Stimulated activated CD4-positive, alpha-beta T cell treated with anti-CD3 and anti-CD28 coated beads, TNF-alpha, amount 100 ng/mL, for 48 hours (primary cell): Measurements from ENCODE around the gene C18orf63.
"Not testable (repeated sequence)": the region's sequence is repeated elsewhere in the genome, so short reads cannot be mapped to it uniquely, and the experiment has no call there.

Source experiments
- DNase-seq, 3 donors: peaks; one replicate each; pipeline ENCODE4 v3.0.0-alpha.2; 2020; ENCODE audit warnings: low read depth in 3 of 3

C18orf63 gene

DNA sequence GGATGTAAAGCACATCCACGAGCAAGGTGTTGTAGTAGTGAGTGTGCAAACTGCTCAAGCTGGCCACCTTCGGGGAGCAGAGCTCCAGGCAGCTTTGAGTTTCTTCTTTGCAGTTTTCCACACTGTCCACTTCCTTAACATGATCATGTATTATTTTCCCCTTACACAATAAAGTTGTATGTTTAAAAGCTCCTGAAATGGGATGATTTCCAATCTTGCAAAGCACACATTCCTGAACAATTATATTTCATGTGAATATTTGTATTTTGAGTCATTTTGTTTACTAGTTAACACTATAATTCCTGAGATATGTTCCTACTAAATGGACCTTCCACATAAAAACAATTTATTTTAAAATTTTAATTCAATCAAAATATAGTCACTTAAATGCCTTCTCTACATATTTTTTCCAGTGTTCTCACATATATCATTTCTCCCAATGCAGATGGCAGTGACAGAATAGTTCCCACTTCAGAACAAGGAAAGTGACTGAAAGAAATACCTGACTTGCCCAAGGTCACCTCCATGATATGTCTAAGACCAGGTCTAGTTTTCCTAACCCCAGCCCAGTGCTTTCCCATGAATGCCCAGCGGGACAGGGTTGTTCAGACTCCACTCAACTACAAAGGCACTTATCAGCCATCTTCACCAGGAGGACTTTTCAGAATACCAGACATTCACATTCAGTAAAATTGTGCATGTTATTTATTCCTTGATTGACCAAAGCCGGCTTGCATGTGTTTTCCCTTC lies 29.4 kb upstream of the C18orf63 start:
- DNase-seq = no peak

DNA sequence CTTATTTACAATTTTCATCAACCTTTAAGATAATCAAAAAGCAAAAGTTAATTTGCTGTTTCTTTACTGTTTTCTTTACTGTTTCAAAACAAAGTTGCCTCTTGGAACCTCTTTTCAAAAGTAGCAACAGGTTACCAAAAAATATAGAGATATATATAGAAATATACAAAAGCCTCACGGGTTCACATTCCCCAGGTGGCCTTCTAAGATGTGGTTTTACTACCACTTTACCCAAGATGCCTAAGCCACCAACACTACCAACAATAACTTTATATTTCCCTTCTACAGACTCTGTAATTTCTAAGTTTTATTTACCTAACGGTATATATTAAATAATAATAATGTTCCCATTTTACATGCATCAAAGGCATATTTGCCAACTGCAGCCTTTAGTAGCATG lies 28.8 kb upstream of the C18orf63 start:
- no peak for DNase-seq

DNA sequence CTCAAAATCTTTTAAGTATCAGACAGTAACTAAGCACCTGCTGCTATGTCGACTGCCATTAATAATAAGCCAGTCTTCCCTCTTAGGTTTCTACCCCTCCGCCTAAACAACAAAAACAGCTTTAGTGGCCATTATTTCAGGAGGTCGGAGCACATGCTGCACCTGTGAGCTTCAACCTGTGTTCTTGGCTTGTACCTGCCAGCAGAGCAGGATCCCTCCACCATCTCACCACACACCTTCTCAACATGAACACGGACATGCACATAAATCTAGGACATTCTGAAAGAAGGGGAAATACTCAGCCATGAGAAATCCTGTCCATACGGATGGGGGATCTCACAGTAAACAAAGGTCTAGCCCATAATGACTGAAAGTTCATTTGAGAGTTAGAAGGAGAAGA lies 27.6 kb upstream of the C18orf63 start:
- no peak for DNase-seq

DNA sequence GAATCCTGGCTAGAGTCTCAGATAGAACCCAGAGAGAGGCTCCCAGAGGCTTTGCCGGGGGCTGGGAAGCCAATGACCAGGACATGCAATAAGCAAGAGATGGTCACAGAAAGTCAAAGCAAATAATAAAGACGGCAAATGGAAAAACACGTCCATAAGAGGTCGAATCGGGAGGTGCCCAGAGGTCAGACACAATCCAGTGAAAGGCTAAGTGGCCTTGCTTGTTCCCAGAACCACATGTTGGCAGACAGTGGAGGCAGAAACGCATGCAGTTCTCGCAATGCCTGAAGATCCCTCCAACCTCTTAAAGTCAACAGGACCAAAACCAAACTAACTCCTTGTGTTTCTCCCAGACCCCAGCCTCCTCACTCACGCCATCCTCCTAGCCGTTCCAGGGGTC lies 26.9 kb upstream of the C18orf63 start:
- no peak for DNase-seq

DNA sequence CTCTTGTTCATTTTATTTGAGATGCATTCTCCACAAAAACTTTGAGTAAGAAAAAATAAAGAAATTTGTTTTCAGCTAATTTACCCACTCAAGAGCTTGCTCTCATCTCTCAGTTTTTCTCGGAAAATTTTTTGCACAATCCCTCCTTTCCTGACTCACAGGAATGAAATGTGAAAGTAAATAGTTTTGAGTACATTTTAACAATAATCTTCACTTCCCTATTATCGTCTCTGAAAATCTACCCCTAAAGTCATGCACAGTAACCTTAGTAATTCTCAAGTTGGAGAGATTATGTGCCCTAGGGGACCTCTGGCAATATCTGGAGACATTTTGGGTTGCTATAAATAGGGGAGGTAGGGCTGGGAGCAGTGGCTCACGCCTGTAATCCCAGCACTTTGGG lies 26.5 kb upstream of the C18orf63 start:
- DNase-seq = no peak

DNA sequence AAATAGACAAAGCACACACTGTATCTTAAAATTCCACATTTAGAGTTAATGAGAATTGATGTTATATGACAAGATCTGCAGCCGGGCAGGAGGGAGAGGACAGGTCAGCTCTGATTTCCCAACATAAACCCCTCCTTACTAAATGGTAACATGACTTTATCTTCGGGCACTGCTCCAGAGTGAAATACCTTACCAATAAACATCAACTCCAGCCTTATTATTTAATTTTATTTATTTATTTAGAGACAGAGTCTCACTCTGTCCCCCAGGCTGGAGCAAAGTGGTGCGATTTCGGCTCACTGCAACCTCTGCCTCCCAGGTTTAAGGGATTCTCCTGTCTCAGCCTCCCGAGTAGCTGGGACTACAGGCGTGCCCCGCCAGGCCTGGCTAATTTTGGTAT lies 25.6 kb upstream of the C18orf63 start:
- DNase-seq = no peak

DNA sequence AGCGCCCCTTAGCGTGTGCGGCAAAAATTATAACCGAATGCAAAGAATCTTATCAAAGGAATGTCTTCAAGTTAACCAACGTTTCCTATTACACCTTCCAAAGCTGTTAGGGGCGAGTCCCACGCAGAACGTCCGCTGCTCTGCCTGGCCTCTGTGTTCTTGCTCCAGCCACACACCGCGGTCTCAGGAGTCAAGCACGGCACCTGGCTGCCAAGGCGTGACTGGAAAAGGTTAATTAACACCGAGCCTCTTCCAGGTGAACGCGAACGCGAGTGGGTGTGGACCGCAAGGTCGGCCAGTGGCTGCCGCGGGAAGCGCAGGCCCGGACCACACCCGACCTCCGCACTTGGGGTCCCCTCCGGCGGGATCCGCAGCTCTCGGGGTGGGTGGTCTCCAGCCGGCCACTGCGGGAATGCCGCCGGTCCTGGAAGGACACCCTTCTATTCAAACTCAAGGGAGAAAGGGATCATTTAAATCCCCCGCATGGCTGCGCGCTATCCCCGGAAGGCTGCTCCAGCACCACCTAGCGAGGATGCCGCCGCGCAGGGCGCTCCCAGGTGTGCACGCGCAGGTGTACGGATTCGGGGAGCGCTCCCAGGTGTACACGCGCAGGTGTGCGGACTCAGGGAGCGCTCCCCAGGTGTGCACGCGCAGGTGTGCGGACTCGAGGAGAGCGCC lies 24.7 kb upstream of the C18orf63 start:
- no peak for DNase-seq

DNA sequence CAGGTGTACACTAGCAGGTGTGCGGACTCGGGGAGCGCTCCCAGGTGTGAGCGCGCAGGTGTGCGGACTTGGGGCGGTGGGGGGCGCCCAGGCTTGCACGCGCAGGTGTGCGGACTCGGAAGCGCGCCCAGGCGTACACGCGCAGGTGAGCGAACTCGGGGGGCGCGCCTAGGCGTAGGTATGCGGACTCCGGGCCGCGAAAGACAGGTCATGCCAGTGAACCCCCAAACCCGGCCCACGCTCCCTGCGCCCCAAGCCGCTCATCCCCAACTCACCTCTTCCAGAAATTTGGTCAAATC lies 24.2 kb upstream of the C18orf63 start:
- DNase-seq = no peak

DNA sequence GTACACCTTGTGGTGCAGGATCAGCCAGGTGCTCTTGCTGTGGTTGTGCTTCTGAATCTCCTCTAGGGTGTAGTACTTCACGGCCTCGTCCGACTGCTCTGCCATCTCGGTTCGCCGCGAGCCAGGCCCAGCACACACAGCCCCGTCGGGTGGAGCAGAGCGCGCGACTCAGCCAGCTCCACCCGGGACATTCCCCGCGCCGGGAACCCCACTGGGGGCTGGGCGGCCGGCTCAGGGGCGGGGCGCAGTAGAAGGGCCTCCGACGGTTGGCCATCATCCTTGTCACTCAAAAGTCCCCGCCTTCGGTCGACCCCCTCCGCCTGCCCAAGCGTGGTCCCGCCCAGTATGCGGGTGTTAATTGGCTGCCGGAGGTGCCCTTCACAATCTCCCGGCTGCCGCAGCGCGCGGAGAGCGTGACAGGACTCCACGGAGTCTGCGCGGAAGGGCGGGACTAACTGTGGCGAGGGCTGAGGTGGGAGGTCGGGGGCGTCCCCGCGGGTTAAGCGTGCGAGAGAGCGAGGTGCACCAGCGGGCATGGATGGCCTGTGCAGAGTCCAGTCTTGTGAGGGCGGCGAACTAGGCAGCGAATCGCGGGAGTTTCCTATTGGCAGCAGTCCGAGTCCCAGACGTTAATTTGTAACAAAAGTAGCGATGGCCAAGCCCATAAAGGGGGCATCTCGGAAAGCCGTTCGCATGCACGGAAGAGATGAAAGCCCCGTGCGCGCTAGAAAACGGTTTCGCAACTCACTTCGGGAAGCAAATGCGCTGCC lies 23.7 kb upstream of the C18orf63 start, which contains the start of gene CYB5A:
CYB5A (minus strand) TSS at position 193 of the 770 bp plus-strand sequence; CDS start at position 105, 88 bp downstream.
- peak; percentile 93 to 94 (median 94) for DNase-seq

DNA sequence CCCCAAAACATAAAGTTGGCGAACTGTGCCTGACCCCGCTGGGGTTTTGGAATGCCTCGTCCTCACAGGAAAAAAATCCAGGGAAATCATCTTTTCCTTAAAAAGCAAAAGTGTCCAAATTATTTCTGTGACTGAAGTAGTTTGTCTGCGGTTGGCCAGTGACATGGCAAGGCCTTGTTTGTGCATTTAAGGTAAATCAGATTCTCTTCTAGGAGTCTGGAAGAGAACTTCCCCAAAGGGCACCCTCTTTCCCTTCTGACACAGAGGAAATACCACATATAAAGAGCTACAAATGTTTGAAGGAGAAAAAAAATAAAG lies 23.1 kb upstream of the C18orf63 start:
- DNase-seq = no peak

DNA sequence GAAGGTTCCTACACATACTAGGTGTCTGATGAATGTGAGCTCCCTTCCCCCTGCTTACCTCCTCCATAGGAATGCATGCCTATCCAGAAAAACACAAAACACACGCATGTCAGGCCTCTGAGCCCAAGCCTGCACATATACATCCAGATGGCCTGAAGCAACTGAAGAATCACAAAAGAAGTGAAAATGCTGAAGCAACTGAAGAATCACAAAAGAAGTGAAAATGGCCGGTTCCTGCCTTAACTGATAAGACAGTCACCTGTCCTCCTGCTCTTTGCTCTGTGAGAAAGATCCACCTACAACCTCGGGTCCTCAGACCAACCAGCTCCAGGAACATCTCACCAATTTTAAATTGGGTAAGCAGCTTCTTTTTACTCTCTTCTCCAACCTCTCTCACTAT lies 22.7 kb upstream of the C18orf63 start:
- DNase-seq = not testable (repeated sequence)

DNA sequence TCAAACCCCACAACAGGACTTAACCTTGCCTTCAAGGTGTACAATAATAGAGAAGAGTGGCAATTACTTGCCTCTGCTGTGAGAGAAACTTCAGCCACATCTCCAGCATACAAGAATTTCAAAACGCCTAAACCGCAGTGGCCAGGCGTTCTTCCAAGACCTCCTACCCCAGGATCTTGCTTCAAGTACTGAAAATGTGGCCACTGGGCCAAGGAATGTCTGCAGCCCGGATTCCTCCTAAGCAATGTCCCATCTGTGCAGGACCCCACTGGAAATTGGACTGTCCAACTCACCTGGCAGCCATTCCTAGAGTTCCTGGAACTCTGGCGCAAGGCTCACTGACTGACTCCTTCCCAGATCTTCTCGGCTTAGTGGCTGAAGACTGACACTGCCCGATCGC lies 21.1 kb upstream of the C18orf63 start:
- DNase-seq = no peak

DNA sequence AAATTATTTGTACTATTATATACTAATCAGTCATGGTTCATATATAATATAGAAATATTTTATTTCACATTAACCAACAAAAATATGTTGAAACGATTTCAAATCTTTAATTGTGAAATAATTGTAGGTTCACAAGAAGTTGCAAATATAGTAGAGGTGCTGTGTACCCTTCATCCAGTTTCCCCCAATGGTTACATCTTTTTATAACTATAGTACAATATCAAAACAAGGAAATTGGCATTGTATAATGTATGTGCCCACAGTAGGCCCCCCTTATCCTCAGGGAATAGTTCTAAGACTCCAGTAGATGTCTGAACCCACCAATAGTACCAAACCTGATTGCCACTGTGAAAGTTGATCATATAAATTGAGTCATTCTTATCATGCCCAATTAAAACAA lies 16.5 kb upstream of the C18orf63 start:
- DNase-seq = no peak

DNA sequence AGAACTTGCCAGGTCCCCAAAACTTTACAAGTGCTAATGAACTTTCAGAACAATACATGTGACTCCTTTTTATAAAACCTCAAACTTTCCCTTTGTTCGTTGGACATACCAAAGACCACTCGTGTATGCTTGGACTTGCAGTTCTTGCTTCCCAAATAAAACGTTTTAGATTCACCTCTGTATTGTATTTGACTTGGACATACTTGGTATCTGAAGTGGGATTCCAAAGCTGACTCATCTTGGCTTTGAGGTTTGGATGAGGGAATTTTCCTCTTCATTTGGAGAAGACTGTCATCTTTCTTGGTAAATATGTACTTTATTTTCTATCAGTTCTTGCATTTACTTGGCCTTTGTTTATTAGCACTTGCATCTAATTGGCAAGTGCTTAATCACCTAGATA lies 15.9 kb upstream of the C18orf63 start:
- no peak for DNase-seq

DNA sequence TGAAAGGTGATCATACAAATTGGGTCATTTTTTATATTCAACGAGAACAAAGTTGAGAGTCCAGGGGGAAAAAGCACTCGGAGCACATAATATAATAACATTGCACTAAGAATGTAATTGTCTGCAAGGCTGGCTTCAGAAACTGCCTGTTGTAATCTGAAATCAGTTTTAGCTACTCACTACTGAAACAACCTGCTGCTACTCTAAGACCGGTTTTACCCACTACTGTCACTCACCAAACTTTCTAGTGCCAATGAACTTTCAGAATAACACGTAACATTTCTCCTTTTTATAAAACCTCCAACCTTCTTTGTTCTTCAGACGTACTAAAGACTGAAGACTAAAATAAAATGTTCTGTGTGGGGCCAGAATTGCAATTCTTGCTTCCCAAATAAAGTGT lies 12.3 kb upstream of the C18orf63 start:
- DNase-seq = no peak

DNA sequence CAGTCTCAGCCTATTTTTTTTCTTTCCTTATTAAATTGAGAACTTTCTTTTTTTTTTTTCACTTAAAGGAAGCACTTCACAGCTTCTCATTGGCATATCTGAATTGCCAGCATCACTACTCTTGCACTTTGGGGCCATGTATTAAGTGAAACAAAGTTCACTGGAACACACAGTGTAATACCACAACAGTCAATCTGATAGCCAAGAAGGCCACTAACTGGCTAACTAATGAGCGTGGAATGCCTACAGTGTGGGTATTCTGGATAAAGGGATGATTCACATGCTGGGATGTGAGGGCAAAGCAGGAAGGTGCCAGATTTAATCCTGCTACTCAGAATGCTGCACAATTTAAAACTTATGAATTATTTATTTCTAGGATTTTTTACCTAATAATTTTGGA lies 11.7 kb upstream of the C18orf63 start:
- no peak for DNase-seq

DNA sequence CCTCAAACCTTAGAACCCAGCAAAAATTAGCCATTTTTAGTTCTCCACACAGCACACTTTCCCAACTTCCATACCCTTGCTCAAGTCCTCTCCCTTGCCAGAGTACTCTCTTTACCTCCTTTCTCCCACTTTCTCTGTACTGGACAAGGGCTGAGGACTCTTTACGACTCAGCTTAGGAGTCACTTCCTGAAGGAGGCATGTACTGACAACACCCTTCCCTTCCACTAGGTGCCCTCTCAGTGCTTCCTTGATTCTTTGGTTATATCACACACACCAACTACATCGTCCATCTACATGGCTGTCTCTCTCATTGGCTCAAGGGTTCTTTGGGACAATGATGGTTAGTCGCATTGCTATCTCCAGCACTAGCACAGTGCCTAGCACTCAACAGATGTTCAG lies 5.2 kb upstream of the C18orf63 start:
- DNase-seq = no peak

DNA sequence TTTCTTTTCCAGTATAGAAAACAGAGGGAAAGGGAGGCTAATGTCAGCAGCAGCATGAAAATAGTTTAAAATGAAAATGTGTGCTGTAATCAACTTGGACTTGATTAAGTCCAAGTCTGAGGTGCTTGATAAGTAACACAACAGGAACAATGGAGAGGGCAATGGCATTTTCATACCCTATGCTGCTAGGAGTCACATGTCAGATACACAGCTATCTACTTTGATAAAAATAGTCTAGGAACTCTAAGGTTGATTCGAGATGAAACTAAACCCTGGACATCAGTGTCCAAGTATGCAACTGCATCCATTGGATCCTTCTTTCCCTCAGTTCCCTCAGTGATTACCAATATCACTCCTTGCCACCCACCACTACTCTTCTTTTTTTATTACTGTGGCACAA lies 4.6 kb upstream of the C18orf63 start:
- no peak for DNase-seq

DNA sequence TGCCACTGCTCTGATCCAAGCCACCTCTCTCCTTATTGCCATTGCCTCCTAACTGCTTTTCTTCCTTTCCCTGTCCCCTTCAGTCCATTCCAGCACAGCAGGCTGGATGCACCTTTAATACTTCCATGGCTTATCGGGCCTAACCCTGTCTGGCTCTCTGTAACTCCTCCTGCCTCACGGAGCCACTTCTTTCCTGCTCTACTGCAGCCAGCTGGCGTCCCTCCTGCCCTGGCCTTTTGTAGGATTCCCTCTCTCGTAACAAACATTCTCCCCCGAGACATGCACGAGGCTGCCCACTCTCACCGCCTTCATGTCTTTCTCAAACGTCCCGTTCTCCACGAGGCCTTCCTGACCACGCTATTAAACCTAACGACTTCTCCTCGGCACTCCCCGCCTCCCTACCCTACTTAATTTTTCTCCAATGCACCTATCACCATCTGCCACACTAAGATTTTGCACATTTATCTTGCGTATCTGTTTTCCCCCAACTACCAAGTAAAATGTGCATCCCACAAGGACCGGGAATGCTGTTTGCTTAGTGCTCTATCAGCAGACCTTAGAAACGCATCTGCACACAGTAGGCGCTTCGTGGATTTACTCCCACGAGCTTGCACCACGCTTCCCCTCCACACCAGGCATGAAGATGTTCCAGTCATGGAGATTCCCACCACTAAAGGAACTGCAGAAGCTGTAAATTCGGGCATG lies 728 bp upstream of the C18orf63 start:
- DNase-seq = no peak

DNA sequence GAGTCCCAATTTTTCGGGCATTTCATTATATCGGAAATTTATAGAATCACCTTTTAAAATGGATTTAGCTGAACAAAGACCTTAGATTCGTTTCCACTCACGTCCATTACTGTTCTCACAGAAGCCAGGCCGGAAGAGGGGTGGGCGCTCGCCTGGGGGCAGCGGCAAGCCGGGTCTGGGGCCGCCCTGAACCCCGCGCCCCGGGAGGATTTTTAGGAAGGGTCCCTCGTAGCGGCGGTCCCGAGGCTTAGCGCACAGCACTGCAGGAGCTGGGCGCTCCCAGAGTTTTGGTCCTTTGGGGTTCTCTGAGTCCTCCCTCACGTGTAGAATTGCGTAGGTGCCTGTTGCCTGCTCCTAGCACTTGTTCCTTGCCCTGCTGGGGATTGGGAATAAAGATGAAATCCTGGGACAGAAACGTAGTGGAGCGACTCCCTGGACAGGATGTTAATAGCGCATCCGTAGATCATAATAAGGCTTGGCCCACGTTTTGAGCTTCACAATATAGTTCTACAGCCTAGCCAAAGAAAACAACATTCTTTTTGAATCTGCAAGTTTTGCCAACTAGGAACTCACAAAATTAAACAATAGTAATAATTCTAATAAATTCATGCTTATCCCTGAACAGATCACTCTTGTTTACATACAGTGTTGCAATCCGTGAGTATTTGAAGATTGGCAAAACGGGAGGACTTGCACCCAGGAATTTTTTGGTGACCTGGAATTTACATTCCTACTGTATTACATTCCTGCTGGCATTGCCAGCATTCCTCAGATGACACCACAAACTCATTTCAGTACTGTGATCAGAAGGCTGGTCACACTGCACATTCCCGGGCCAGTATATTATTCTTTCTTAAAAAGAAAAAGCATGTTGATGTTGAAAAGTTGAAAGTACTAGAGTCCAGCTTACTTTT lies 875 bp downstream of the C18orf63 start:
- no peak for DNase-seq

DNA sequence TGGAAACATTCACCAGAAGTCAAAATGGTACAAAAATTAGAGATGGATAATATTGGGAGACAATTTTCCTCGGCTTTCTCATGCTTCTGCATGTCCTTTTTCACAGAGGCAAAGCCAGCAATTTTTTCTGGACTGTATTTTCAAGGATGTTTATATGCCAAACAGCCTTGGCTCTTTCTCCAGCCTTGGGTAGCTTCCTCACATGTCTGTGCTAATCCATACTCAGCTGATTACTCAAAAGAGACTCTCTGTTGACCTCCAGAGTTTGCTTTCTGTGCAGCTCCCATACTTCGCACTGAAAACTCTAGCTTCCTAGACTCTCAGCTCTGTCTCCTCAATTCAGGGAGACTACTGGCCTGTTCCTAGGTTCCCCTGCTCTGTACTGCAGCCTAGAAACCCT lies 10.6 kb downstream of the C18orf63 start:
- no peak for DNase-seq
